Measurements from ENCODE around the gene POLR3E. TPM values are rescaled to one million over a fixed set of nuclear protein-coding genes. Genes with fewer than 3 reads are reported as not detected.

Gene POLR3E
- total RNA-seq, 1 experiment from 2014 or later: 70.8 TPM

- no peaks in the 10 kb centered on the region for H3K9me3 Mint-ChIP-seq (ENCODE audit: unreplicated experiment)
Measured at GRCh38 chr16:22257440-22257839, 39.8 kb upstream of the POLR3E start.

GRCh38 chr16:22260490-22260889 lies 36.7 kb upstream of the POLR3E start:
- BruUV-seq (replicated peaks): no TSS peak
- H3K36me3 Mint-ChIP-seq (ENCODE audit: insufficient read depth, unreplicated experiment): peaks cover 50% of the 10 kb centered on the region
- Histone ChIP-seq H3K9me3 (no peaks in the 10 kb centered on the region), H3K36me3 (ENCODE audit: control insufficient read depth, insufficient read depth, low read length) (peaks cover 3% of the 10 kb centered on the region; the same call in 1 of the 2 replicates), H3K4me1 (no peaks in the 10 kb centered on the region), H3K27me3 (replicated peaks; ENCODE audit: control insufficient read depth, insufficient read depth, low read length) (no peaks in the 10 kb centered on the region), H3K4me3 (ENCODE audit: low read depth, low read length) (no peak overlapping the region)
- H3K4me3 Mint-ChIP-seq (ENCODE audit: unreplicated experiment): no peak overlapping the region
- no peaks in the 10 kb centered on the region for H3K9me3 Mint-ChIP-seq (ENCODE audit: unreplicated experiment)
- no peak for TF ChIP-seq CTCF (IDR thresholded peaks at IDR 0.05; ENCODE audit: insufficient read depth in 1 of 2, low read depth in 1 of 2, low read length in 1 of 2, severe bottlenecking in 1 of 2, unreplicated experiment in 1 of 2)
- ChIA-PET CTCF (no interaction called here), POLR2A (no interaction called here)
- no peaks in the 10 kb centered on the region for H3K27me3 Mint-ChIP-seq (ENCODE audit: insufficient read depth, unreplicated experiment)
- no peaks in the 10 kb centered on the region for H3K4me1 Mint-ChIP-seq (ENCODE audit: low read depth, unreplicated experiment)
- intact Hi-C loops (cut with micrococcal nuclease; ENCODE audit: unreplicated experiment): no loop called here
- DNase-seq: no peak
- H3K27ac Mint-ChIP-seq (ENCODE audit: unreplicated experiment): no peak overlapping the region

More at GRCh38 chr16:22257440-22257839, 39.8 kb upstream of the POLR3E start:
- Histone ChIP-seq H3K9me3 (no peaks in the 10 kb centered on the region), H3K4me3 (ENCODE audit: low read depth, low read length) (no peak overlapping the region), H3K4me1 (no peaks in the 10 kb centered on the region), H3K27me3 (replicated peaks; ENCODE audit: control insufficient read depth, insufficient read depth, low read length) (no peaks in the 10 kb centered on the region), H3K36me3 (ENCODE audit: control insufficient read depth, insufficient read depth, low read length) (peaks cover 5% of the 10 kb centered on the region)
- Mint-ChIP-seq H3K4me1 (ENCODE audit: low read depth, unreplicated experiment) (no peaks in the 10 kb centered on the region), H3K27ac (ENCODE audit: unreplicated experiment) (no peak overlapping the region), H3K4me3 (ENCODE audit: unreplicated experiment) (no peak overlapping the region), H3K27me3 (ENCODE audit: insufficient read depth, unreplicated experiment) (no peaks in the 10 kb centered on the region), H3K36me3 (ENCODE audit: insufficient read depth, unreplicated experiment) (peaks cover 55% of the 10 kb centered on the region)
- ChIA-PET CTCF (interaction anchor here (0.6 kb wide), 1 partner anchor 16 kb away, joined by 3 read pairs; no protein-coding TSS in a partner anchor), POLR2A (no interaction called here)
- no peak for TF ChIP-seq CTCF (IDR thresholded peaks at IDR 0.05; ENCODE audit: insufficient read depth in 1 of 2, low read depth in 1 of 2, low read length in 1 of 2, severe bottlenecking in 1 of 2, unreplicated experiment in 1 of 2)
- intact Hi-C loops (cut with micrococcal nuclease; ENCODE audit: unreplicated experiment): no loop called here
- DNase-seq: no peak
- BruUV-seq (replicated peaks): no TSS peak

- no peaks in the 10 kb centered on the region for H3K9me3 ChIP-seq
- H3K9me3 Mint-ChIP-seq (ENCODE audit: unreplicated experiment): no peaks in the 10 kb centered on the region
- H3K4me1 ChIP-seq: no peaks in the 10 kb centered on the region
- CTCF ChIA-PET: no interaction called here
- intact Hi-C loops (cut with micrococcal nuclease; ENCODE audit: unreplicated experiment): no loop called here
- H3K27me3 ChIP-seq (replicated peaks; ENCODE audit: control insufficient read depth, insufficient read depth, low read length): no peaks in the 10 kb centered on the region
- no peak for TF ChIP-seq CTCF (IDR thresholded peaks at IDR 0.05; ENCODE audit: insufficient read depth in 1 of 2, low read depth in 1 of 2, low read length in 1 of 2, severe bottlenecking in 1 of 2, unreplicated experiment in 1 of 2)
- no peak overlapping the region for H3K4me3 ChIP-seq (ENCODE audit: low read depth, low read length)
- no peak overlapping the region for H3K4me3 Mint-ChIP-seq (ENCODE audit: unreplicated experiment)
- no peak overlapping the region for H3K27ac Mint-ChIP-seq (ENCODE audit: unreplicated experiment)
- POLR2A ChIA-PET: no interaction called here
- H3K36me3 Mint-ChIP-seq (ENCODE audit: insufficient read depth, unreplicated experiment): peaks cover 39% of the 10 kb centered on the region
- no TSS peak for BruUV-seq (replicated peaks)
- H3K4me1 Mint-ChIP-seq (ENCODE audit: low read depth, unreplicated experiment): no peaks in the 10 kb centered on the region
- DNase-seq: no peak
- peaks cover 3% of the 10 kb centered on the region; the same call in 1 of the 2 replicates for H3K36me3 ChIP-seq (ENCODE audit: control insufficient read depth, insufficient read depth, low read length)
- no peaks in the 10 kb centered on the region for H3K27me3 Mint-ChIP-seq (ENCODE audit: insufficient read depth, unreplicated experiment)
Measured at GRCh38 chr16:22262460-22262859, 34.7 kb upstream of the POLR3E start.
